GM12878 (cell line): Measurements from ENCODE around the gene ZNF646. TPM values are rescaled to one million over a fixed set of nuclear protein-coding genes. Genes with fewer than 3 reads are reported as not detected.

Source experiments
- ATAC-seq: fragments of 200-7000 bp; cut with Tn5 transposase; 3 replicates; pipeline ENCODE4 v1.9.1; 2020; ENCODE audit warnings: mild to moderate bottlenecking, moderate library complexity
- BruUV-seq: library from RNA; stranded (reverse); fragments of 400-500 nt; replicated peaks from 2 replicates; lab custom pipeline; 2021; lab: Mats Ljungman, UMichigan
- CTCF ChIA-PET: fragments of 300-600 bp; sonication (Branson Sonifier 250); formaldehyde crosslinking; extraction: SDS; loops from one replicate; lab custom pipeline; 2021; ENCODE audit warnings: inconsistent platforms; lab: Yijun Ruan, JAX
- POLR2A ChIA-PET: fragments of 350-600 bp; formaldehyde crosslinking; extraction: SDS; loops from one replicate; lab custom pipeline; 2021; ENCODE audit warnings: inconsistent platforms; lab: Charles Lee
- RAD21 ChIA-PET: fragments of 300-600 bp; sonication (Branson Sonifier 250); formaldehyde crosslinking; loops from one replicate; lab custom pipeline; 2023; ENCODE audit warnings: antibody characterized with exemption; ENCODE audit not compliant: unreplicated experiment; lab: Charles Lee
- SMC1A ChIA-PET: fragments of 300-600 bp; sonication (Branson Sonifier 250); formaldehyde crosslinking; loops from one replicate; lab custom pipeline; 2023; ENCODE audit not compliant: unreplicated experiment, uncharacterized antibody; lab: Charles Lee
- DNase-seq: peaks from one replicate; pipeline ENCODE4 v3.0.0-alpha.2; 2011; ENCODE audit warnings: low read depth, low spot score
- FAIRE-seq: peaks from 3 replicates; lab custom pipeline; 2011; peaks lifted over from hg19 to GRCh38; lab: Jason Lieb, UNC
- H2AFZ ChIP-seq: 2 replicates; pipeline ENCODE4 v1.6.0; 2011; ENCODE audit warnings: low read depth, low read length, control low read depth; ENCODE audit not compliant: control insufficient read depth
- H3K27ac ChIP-seq: 2 replicates; pipeline ENCODE4 v1.5.1; 2011; ENCODE audit warnings: control low read depth; ENCODE audit not compliant: control insufficient read depth, insufficient read depth
- H3K27me3 ChIP-seq, 2 experiments: replicated peaks in 1 of 2; 2 replicates each; pipeline versions ENCODE4 v1.6.0 to v1.6.1; 2011; ENCODE audit warnings: low read length in 1 of 2; ENCODE audit not compliant: control insufficient read depth in 2 of 2, insufficient read depth in 2 of 2
- H3K36me3 ChIP-seq, 2 experiments: 2 replicates each; pipeline ENCODE4 v1.5.1; 2011; ENCODE audit warnings: low read length in 1 of 2; ENCODE audit not compliant: control insufficient read depth in 2 of 2, insufficient read depth in 2 of 2
- H3K4me1 ChIP-seq: 2 replicates; pipeline ENCODE4 v1.6.1; 2011; ENCODE audit warnings: mild to moderate bottlenecking, low read length, moderate library complexity, mixed read lengths; ENCODE audit not compliant: control insufficient read depth, insufficient read depth
- H3K4me2 ChIP-seq: 2 replicates; pipeline ENCODE4 v1.6.0; 2011; ENCODE audit warnings: control low read depth; ENCODE audit not compliant: control insufficient read depth, insufficient read depth
- H3K4me3 ChIP-seq: fragments of 200-600 bp; sonication (generic); 2 replicates; pipeline ENCODE4 v1.5.1; 2016
- H3K79me2 ChIP-seq: 2 replicates; pipeline ENCODE4 v1.6.0; 2011; ENCODE audit warnings: low read length; ENCODE audit not compliant: control insufficient read depth, insufficient read depth
- H3K9ac ChIP-seq: 2 replicates; pipeline ENCODE4 v1.8.0; 2011; ENCODE audit warnings: low read length, control low read depth, mixed read lengths; ENCODE audit not compliant: control insufficient read depth, insufficient read depth
- H3K9me3 ChIP-seq: replicated peaks from 3 replicates; pipeline ENCODE4 v1.5.1; 2011; ENCODE audit warnings: mild to moderate bottlenecking, low read length; ENCODE audit not compliant: control insufficient read depth, insufficient read depth
- H4K20me1 ChIP-seq: 2 replicates; pipeline ENCODE4 v1.6.0; 2011; ENCODE audit not compliant: control insufficient read depth, insufficient read depth
- ATF7 ChIP-seq: fragments of 450-650 bp; IDR thresholded peaks from 2 replicates; pipeline ENCODE4 v1.6.1; 2016; ENCODE audit warnings: low read depth, mild to moderate bottlenecking
- BCL3 ChIP-seq: IDR thresholded peaks from 2 replicates; pipeline ENCODE4 v1.6.1; 2011; ENCODE audit warnings: borderline replicate concordance, low read depth, mild to moderate bottlenecking, moderate library complexity, low read length; ENCODE audit not compliant: insufficient read depth, poor library complexity, severe bottlenecking
- CBX5 ChIP-seq: sonication (generic); IDR thresholded peaks from 2 replicates; pipeline ENCODE4 v1.6.1; 2016; ENCODE audit warnings: low read depth, moderate library complexity, mild to moderate bottlenecking, inconsistent platforms
- CHD1 ChIP-seq: IDR thresholded peaks from 2 replicates; pipeline ENCODE4 v1.6.1; 2012; ENCODE audit warnings: low read depth, low read length, improper control_type of control experiment
- DPF2 ChIP-seq: fragments of 450-650 bp; IDR thresholded peaks from 2 replicates; pipeline ENCODE4 v1.6.1; 2017; ENCODE audit warnings: mild to moderate bottlenecking
- FOXK2 ChIP-seq: fragments of 450-650 bp; IDR thresholded peaks from 2 replicates; pipeline ENCODE4 v1.6.1; 2017; ENCODE audit warnings: mild to moderate bottlenecking, moderate library complexity
- MTA3 ChIP-seq: IDR thresholded peaks from 2 replicates; pipeline ENCODE4 v1.6.1; 2012; ENCODE audit warnings: low read length, inconsistent platforms, borderline replicate concordance
- PAX5 ChIP-seq: IDR thresholded peaks from 2 replicates; pipeline ENCODE4 v1.6.1; 2011; ENCODE audit warnings: low read depth, low read length, borderline replicate concordance
- PAX8 ChIP-seq: fragments of 450-650 bp; IDR thresholded peaks from 2 replicates; pipeline ENCODE4 v1.6.1; 2017; ENCODE audit warnings: mild to moderate bottlenecking, moderate library complexity
- SIN3A ChIP-seq: IDR thresholded peaks from 2 replicates; pipeline ENCODE4 v1.6.1; 2012; ENCODE audit warnings: low read depth, low read length, improper control_type of control experiment
- SMARCA5 ChIP-seq: fragments of 450-650 bp; IDR thresholded peaks from 2 replicates; pipeline ENCODE4 v1.6.1; 2017; ENCODE audit warnings: mild to moderate bottlenecking
- SPI1 ChIP-seq: IDR thresholded peaks from 2 replicates; pipeline ENCODE4 v1.6.1; 2011; ENCODE audit warnings: low read depth, mild to moderate bottlenecking, low read length, moderate library complexity, borderline replicate concordance; ENCODE audit not compliant: insufficient read depth
- ZBED1 ChIP-seq: IDR thresholded peaks from 2 replicates; pipeline ENCODE4 v1.6.1; 2016; ENCODE audit warnings: borderline replicate concordance
- ZNF622 ChIP-seq: fragments of 450-650 bp; IDR thresholded peaks from 2 replicates; pipeline ENCODE4 v1.6.1; 2017; ENCODE audit warnings: mild to moderate bottlenecking, inconsistent platforms
- ZSCAN29 ChIP-seq: fragments of 450-650 bp; IDR thresholded peaks from 2 replicates; pipeline ENCODE4 v1.6.1; 2017; ENCODE audit warnings: mild to moderate bottlenecking, moderate library complexity
- ZZZ3 ChIP-seq: IDR thresholded peaks from 2 replicates; pipeline ENCODE4 v1.6.1; 2011; ENCODE audit warnings: low read depth; ENCODE audit not compliant: control insufficient read depth, insufficient read length
- WGBS: methylation state at CpG from one replicate; pipeline ENCODE4 v1.1.6; 2016; ENCODE audit warnings: low lambda C conversion rate; ENCODE audit not compliant: insufficient replicate concordance, insufficient coverage; ENCODE audit errors: missing lambda C conversion rate; 5-methylcytosine and 5-hydroxymethylcytosine counted together
- in situ Hi-C: fragments of 300-500 bp; cut with MboI; formaldehyde crosslinking; loops from 9 replicates; pipeline ENCODE4 v1.14.3; 2018; ENCODE audit warnings: mixed read lengths
- intact Hi-C: fragments of 100-400 bp; cut with micrococcal nuclease; formaldehyde crosslinking; loops from one replicate; pipeline ENCODE4 v1.14.2; 2022; ENCODE audit not compliant: unreplicated experiment
- polyA plus RNA-seq, 11 experiments: library from polyadenylated mRNA; depleted of rRNA in 4 of 11; unstranded in 6 of 11; stranded (reverse) in 5 of 11; fragments of >200 nt; fragmentation: Nextera tagmentation in 4 of 11; fragmentation: Illumina TruSeq in 1 of 11; extraction: Ambion mirVana in 4 of 11; extraction: Trizol in 1 of 11; gene quantifications; 1 replicate in 1 of 11; 2 replicates in 10 of 11; pipeline versions ENCODE4 v1.2.1 to v1.2.3, GENCODE V29; 2011 to 2016; ENCODE audit warnings: inconsistent platforms in 2 of 11, missing spikeins in 2 of 11, low read depth in 1 of 11
- total RNA-seq, 4 experiments: library from RNA; depleted of rRNA in 3 of 4; stranded (reverse); fragments of >200 nt in 3 of 4; fragmentation: Illumina TruSeq in 1 of 4; extraction: Trizol in 1 of 4; gene quantifications; 2 replicates each; pipeline versions ENCODE4 v1.2.1 to v1.2.3, GENCODE V29; 2013 to 2021

Gene ZNF646
- total and polyA plus RNA-seq, 10 of the 15 experiments (the other 5 are each of a cell fraction or from before 2014, with no cell fraction given), result 0.10 to 21.8 (median 6.4) TPM

- SMC1A ChIA-PET, result interaction anchor here (1.5 kb wide), 1 partner anchor 86 kb away, joined by 3 read pairs; no protein-coding TSS in a partner anchor
- no peak for FAIRE-seq
- Histone ChIP-seq H3K9ac (no peak overlapping the region), H3K9me3 (no peaks in the 10 kb centered on the region), H3K27ac (no peak overlapping the region), H3K36me3 (no peaks in the 10 kb centered on the region), H3K27me3 (no peaks in the 10 kb centered on the region), H2AFZ (no peak overlapping the region), H3K4me2 (no peak overlapping the region), H3K79me2 (no peaks in the 10 kb centered on the region), H3K4me1 (no peaks in the 10 kb centered on the region), H4K20me1 (no peaks in the 10 kb centered on the region), H3K4me3 (no peak overlapping the region)
- TF ChIP-seq SMARCA5, result no peak
- TF ChIP-seq SPI1, result no peak
- TF ChIP-seq FOXK2, result no peak
- no peak for TF ChIP-seq SIN3A
- no peak for TF ChIP-seq ZSCAN29
- no peak for TF ChIP-seq PAX5
- no peak for TF ChIP-seq CHD1
- no peak for TF ChIP-seq ZBED1
- no peak for TF ChIP-seq ZZZ3
- TF ChIP-seq ZNF622, result no peak
- TF ChIP-seq CBX5, result no peak
- no peak for TF ChIP-seq ATF7
- no peak for TF ChIP-seq PAX8
- no peak for TF ChIP-seq DPF2
- no peak for TF ChIP-seq MTA3
- TF ChIP-seq BCL3, result no peak
- DNase-seq, result no peak
- 85% methylated on average over 1 of the region's 4 CpGs for WGBS
- ATAC-seq, result no peak
- in situ Hi-C loops, result no loop called here
- BruUV-seq, result no TSS peak
- intact Hi-C loops, result no loop called here
- RAD21 ChIA-PET, result no interaction called here
- POLR2A ChIA-PET, result interaction anchor here (0.6 to 0.7 kb wide), 3 partner anchors 13 to 132 kb away, joined by 3 read pairs; partner anchors contain the start of gene FBXL19
- CTCF ChIA-PET, result interaction anchor here (0.6 kb wide), 2 partner anchors 9 to 401 kb away, joined by 3 to 4 read pairs; no protein-coding TSS in a partner anchor
Observed at GRCh38 chr16:31055613-31056012, 18.6 kb upstream of the ZNF646 start.
